Measurements from ENCODE around the gene GSG1.

The GSG1 gene

GRCh38 chr12:13103391-13104033 is at the start of gene GSG1:
Gene GSG1, minus strand, starts transcription at chr12:13103667. Its CDS starts 155 bp downstream, at chr12:13103512.
- no peak for DNase-seq

DNA sequence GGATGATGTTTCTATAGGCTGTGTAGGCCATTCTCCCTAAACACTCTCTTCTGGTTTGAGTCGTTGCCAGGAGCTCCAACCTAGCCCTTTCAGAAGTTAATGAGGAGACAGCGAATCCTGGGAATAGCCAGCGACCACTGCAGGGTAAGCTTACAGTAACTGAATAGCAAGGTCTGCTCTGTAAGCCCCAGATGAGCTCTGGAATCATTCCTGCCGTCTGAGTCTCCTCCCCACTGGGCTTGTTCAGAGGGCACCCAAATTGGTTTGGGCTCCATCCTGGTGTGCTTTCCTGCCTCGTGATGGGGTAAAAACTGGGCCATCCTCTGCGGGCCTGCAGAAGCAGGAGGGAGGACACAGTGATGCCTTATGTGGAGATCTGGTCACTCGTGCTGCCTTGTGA is 49.7 kb upstream of the GSG1 start:
- DNase-seq: no peak

GRCh38 chr12:13152756-13153155 is 49.3 kb upstream of the GSG1 start:
- no peak for DNase-seq

DNA sequence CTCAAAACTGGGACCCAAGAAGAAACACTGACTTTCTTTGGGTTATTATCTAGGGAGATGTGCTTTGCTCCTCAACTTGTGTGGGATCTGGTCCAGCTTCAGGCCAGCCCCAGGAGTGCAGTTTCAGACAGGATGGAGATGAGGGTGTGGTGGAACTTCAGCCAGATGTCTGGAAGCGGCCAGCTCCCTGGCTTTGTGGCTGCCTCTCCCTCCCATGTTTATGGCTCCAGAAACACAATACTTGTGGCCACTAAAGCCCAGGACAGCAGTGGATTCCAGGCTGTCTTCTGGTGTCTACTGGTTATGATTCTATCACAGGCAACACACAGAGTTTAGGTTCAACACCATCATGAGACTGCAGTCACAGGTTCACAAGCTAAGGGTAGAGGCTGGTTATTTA is 48.8 kb upstream of the GSG1 start:
- DNase-seq: no peak

- no peak for DNase-seq
Observed at GRCh38 chr12:13149411-13149810, 45.9 kb upstream of the GSG1 start.

DNA sequence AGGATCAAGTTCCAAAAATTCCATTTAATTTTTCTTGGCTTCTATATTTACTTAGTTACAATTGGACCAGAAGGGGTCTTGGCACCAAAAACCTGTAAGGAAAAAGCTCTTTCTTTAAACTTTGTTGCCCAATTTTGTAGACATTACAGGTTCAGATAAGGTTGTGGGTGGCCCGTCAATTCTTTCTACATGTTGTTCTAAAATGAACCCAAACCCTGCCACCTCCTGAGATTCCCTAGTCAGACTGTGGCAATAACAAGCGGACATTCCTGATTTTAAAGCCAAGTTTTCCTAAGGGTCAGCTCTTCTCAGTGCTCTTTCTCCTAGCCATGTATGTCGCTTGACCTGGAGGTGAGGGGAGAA is 45.0 kb upstream of the GSG1 start:
- DNase-seq: no peak

DNA sequence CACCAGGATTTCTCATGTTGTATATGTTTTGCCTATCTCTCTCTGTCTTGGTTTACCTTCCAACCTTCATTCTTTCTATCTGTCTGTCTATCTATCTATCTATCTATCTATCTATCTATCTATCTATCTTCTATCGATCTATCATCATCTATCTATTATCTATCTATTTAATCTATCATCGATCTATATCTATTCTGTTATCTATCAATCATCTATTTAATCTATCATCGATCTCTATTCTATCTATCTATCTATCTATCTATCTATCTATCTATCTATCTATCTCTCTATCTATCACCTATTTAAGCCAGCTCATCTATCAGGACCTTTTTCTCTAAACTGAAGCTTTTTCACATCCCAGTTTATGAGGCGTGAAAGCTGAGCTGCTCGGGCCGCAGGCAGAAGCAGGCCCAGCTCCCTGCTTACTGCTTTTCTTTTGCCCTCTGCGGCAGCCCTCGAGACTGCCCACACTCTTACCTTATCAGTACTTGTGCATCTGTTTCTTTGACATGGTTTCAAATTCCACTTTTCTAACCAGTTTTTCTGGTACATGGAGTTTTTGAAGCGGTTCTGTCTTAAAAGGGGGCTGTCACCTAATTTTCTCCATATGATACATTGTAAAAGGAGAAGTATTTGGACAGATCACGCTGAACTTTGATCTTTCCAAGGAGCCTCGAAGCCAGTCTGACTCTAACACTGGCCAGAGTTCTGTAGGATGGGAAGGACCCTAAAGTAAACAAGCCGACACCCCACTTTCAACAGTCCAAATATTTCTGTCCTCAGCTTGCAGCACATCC is 44.4 kb upstream of the GSG1 start:
- DNase-seq: no peak

- DNase-seq: no peak
Observed at GRCh38 chr12:13146336-13146938, 43.0 kb upstream of the GSG1 start.

DNA sequence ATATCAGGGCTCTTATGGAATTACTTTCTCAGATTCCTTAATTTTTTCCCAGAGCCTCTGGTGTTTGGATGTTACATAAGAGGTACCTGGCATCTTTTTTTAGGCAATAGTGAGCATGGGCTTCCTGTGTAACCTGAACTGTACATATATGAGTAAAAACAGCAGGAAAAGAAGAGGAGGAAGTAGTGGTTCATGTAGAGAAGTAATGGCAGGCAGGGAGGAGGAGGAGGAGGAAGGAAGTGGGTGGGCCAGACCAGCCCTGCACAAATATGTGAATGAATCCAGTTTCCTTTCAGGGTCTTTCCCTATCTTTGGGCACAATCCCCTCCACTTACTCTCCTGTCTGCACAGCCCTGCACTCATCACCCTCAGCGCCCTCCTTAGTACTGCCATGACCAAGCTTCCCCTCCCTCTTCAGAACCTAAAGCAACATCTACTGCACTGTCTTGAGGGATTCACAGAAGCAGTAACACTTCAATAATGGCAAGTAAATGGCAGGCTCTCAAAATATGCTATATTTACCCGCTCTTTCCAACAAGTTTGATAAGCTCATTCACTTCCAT is 40.9 kb upstream of the GSG1 start:
- no peak for DNase-seq

DNA sequence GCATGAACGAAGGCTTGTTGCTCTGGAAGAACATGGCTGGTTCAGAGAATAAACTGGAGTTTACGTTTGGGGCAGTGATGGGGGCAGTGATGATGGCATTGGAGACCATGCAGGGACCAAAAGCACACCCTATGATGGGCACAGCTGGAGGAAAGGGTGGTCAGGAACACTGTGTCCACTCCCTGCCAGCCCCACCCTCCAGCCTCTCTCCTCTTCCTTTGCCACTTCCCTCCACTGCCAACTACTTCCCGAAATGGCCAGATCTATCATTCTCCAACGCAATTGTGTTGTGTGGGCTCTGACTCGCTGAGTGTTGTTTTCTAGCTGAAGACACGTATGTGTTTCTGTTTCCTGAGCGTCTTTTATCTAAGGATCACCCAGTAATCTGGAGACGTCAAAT is 39.3 kb upstream of the GSG1 start:
- no peak for DNase-seq

- no peak for DNase-seq
Observed at GRCh38 chr12:13141686-13142085, 38.2 kb upstream of the GSG1 start.

- DNase-seq: no peak
Observed at GRCh38 chr12:13135371-13136178, 32.1 kb upstream of the GSG1 start.

DNA sequence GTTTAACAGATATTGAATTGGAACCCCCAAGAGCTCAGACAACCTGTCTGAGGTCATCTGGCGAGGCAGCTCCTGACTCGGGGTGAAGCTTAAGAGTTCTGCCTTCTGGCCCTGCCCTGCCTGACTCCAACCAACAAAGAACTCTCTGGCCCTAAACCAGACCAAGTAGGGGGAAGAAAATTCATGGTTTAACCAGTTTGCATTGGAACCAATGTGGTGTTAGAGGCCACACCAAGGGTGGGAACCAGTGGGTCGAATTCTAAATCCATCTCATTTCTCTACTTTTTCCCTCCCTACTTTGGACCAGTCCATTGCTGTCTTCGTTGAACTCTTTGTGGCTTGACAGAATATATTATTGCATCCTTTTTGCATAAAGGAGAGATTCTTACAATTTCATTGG is 30.4 kb upstream of the GSG1 start:
- DNase-seq: no peak

- no peak for DNase-seq
Observed at GRCh38 chr12:13130981-13131380, 27.5 kb upstream of the GSG1 start.

GRCh38 chr12:13128291-13128965 is 25.0 kb upstream of the GSG1 start:
- no peak for DNase-seq

- no peak for DNase-seq
Observed at GRCh38 chr12:13127444-13127843, 24.0 kb upstream of the GSG1 start.

- DNase-seq: no peak
Observed at GRCh38 chr12:13126494-13126893, 23.0 kb upstream of the GSG1 start.

DNA sequence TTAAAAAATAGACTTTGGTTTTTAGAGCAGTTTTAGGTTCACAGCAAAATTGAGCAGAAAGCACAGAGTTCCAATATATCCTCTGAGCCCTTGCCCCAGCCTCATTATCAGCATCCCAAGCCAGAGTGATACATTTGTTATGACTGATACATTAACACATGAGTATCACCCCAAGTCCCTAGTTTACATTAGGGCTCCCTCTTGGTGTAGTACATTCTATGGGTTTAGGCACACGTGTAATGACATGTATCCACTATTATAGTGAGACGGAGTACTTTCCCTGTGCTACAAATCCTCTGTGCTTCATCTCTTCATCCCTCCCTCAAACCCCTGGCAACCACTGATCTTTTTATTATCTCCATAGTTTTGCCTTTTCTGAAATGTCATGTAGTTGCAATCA is 22.5 kb upstream of the GSG1 start:
- DNase-seq: no peak

- DNase-seq: no peak
Observed at GRCh38 chr12:13124656-13125505, 21.4 kb upstream of the GSG1 start.

GRCh38 chr12:13121568-13121967 is 18.1 kb upstream of the GSG1 start:
- DNase-seq: no peak

DNA sequence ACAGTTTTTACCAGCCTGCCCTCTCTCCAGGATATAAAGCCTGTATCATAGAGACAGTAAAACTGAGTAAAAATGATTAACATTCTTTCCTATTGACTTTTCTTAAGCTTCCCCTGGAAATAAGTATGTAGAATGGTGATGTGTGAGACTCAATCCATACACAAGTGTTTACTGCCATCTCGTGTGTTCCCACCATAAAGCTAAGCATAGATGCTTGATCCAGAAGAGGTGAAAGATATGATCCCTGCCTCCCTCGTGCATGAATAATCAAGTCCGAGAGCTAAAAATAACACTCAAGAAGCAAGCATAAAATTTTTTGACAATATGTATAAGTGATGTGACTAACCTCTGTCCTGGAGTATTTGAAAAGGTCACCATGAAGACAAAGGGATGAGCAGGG is 16.9 kb upstream of the GSG1 start:
- DNase-seq: no peak

DNA sequence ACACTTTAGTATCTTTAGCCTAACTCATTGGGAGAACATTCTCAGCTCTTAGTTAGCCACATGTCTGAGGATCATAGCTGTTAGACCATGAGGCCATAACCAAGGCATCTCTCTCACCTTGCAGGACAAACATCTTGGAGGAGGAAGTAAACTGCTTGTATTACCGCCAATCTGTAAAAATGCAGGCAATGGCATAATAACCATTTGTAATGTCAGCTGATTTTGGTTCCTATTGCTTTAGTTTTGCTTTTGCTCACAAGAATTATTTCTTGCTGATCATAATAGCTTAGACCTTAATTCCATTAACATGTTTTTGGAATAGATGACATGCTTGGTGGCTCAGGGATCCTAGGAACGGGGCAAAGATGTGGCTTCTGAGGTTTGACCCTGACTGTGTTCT is 16.4 kb upstream of the GSG1 start:
- DNase-seq: no peak

Data from NCI-H1092 (cell line).